Transverse colon (tissue), 4 donors: Measurements from ENCODE around the gene GPR45. TPM values are rescaled to one million over a fixed set of nuclear protein-coding genes. Genes with fewer than 3 reads are reported as not detected.

Source experiments
- DNase-seq: peaks from one replicate; pipeline ENCODE4 v3.0.0-alpha.2; 2019
- H3K27ac ChIP-seq, 4 donors: fragments of 200-600 bp; sonication (generic); 2 replicates each; pipeline ENCODE4 v1.5.1; 2016 to 2018; ENCODE audit warnings: inconsistent platforms in 4 of 4
- H3K27me3 ChIP-seq: fragments of 200-600 bp; sonication (generic); 2 replicates; pipeline ENCODE4 v1.5.1; 2017; ENCODE audit warnings: inconsistent platforms
- H3K36me3 ChIP-seq, 4 donors: fragments of 200-600 bp; sonication (generic); 2 replicates each; pipeline ENCODE4 v1.5.1; 2017 to 2019; ENCODE audit warnings: inconsistent platforms in 4 of 4
- H3K4me1 ChIP-seq, 4 donors: fragments of 200-600 bp; sonication (generic); 2 replicates each; pipeline ENCODE4 v1.5.1; 2017 to 2020; ENCODE audit warnings: inconsistent platforms in 4 of 4
- H3K4me3 ChIP-seq, 4 donors: fragments of 200-600 bp; sonication (generic); 1 replicate in 1 of 4; 2 replicates in 3 of 4; pipeline versions ENCODE4 v1.5.1 to v1.6.1; 2017 to 2019; ENCODE audit warnings: inconsistent platforms in 4 of 4
- H3K9me3 ChIP-seq, 2 donors: fragments of 200-600 bp; sonication (generic); 2 replicates each; pipeline ENCODE4 v1.5.1; 2017 to 2019; ENCODE audit warnings: inconsistent platforms in 2 of 2
- EP300 ChIP-seq: sonication (generic); formaldehyde crosslinking; IDR thresholded peaks from one replicate; pipeline ENCODE4 v1.6.1; 2017; ENCODE audit warnings: antibody characterized with exemption, low read depth
- POLR2A ChIP-seq: fragments of 450-650 bp; IDR thresholded peaks from one replicate; pipeline ENCODE4 v1.6.1; 2016; ENCODE audit warnings: antibody characterized with exemption, mild to moderate bottlenecking, moderate library complexity
- POLR2AphosphoS5 ChIP-seq, 3 donors: sonication (generic); formaldehyde crosslinking; IDR thresholded peaks; one replicate each; pipeline ENCODE4 v1.6.1; 2016; ENCODE audit warnings: antibody characterized with exemption in 3 of 3
- WGBS, 2 donors: methylation state at CpG; one replicate each; pipeline ENCODE4 v1.1.5; 2018; ENCODE audit warnings: low coverage in 1 of 2; 5-methylcytosine and 5-hydroxymethylcytosine counted together
- in situ Hi-C, 4 donors: fragments of 200-750 bp; cut with MboI; loops; one replicate each; pipeline versions ENCODE4 v1.15.0 to v1.15.1; 2017; ENCODE audit warnings: low sequenced_read_pairs in 3 of 4, low pct_ligation_motif_present in 1 of 4, low pct_unique_long_range_greater_than_20kb in 1 of 4
- intact Hi-C: fragments of 100-400 bp; cut with DNase I; formaldehyde crosslinking; loops from one replicate; pipeline ENCODE4 v1.15.1; 2023; ENCODE audit warnings: low total_unique reads
- total RNA-seq, 4 donors: library from RNA; depleted of rRNA; stranded (reverse); fragments of >200 nt; gene quantifications; one replicate each; pipeline ENCODE4 v1.1.0, GENCODE V29; 2016
- TF ChIP-seq, protein P1 (sequence below), 5 experiments: fragments of 200-600 bp in 3 of 5; fragments of 450-650 bp in 2 of 5; sonication (generic) in 3 of 5; IDR thresholded peaks; 1 replicate in 2 of 5; 2 replicates in 3 of 5; pipeline ENCODE4 v1.5.1; 2016 to 2017; ENCODE audit warnings: antibody characterized with exemption in 5 of 5, inconsistent platforms in 3 of 5, mild to moderate bottlenecking in 2 of 5, moderate library complexity in 1 of 5

GPR45 gene
- total RNA-seq, 4 donors from 2014 or later: not detected

DNA sequence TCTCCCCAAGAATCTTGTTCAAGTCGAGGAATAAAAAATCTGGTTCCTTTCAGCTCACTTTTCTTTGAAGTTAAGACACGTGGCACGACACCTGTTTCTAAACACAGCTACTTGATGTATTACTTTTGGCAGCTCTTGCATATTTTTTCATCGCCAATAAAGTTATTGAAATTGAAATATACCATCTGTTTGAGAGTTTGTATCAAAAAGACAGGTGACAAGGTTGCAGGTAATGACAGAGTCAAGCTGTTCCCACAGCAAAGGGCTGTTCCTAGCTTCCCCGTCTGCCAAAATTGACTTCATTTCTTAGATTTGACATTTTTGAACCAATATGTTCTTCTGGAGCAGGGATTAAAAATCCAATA lies 5.5 kb upstream of the GPR45 start:
- no peaks in the 10 kb centered on the region for H3K27me3 ChIP-seq
- H3K4me1 ChIP-seq: peaks cover 0 to 3% (median 0%) of the 10 kb centered on the region in 4 donors
- H3K36me3 ChIP-seq: no peaks in the 10 kb centered on the region
- no peak for DNase-seq
- H3K27ac ChIP-seq: no peak overlapping the region
- TF ChIP-seq, protein P1, sequence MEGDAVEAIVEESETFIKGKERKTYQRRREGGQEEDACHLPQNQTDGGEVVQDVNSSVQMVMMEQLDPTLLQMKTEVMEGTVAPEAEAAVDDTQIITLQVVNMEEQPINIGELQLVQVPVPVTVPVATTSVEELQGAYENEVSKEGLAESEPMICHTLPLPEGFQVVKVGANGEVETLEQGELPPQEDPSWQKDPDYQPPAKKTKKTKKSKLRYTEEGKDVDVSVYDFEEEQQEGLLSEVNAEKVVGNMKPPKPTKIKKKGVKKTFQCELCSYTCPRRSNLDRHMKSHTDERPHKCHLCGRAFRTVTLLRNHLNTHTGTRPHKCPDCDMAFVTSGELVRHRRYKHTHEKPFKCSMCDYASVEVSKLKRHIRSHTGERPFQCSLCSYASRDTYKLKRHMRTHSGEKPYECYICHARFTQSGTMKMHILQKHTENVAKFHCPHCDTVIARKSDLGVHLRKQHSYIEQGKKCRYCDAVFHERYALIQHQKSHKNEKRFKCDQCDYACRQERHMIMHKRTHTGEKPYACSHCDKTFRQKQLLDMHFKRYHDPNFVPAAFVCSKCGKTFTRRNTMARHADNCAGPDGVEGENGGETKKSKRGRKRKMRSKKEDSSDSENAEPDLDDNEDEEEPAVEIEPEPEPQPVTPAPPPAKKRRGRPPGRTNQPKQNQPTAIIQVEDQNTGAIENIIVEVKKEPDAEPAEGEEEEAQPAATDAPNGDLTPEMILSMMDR (IDR thresholded peaks at IDR 0.05): no peak
- TF ChIP-seq EP300 (no peak), POLR2A (no peak), POLR2AphosphoS5 (IDR thresholded peaks at IDR 0.05) (no peak)
- WGBS, 2 donors: 36 to 39% methylated on average over 5 of the region's 5 CpGs
- intact Hi-C loops: loop anchor here (5.0 kb wide), 1 partner anchor 119 kb away; no protein-coding TSS in a partner anchor
- in situ Hi-C loops: loop anchor here in 3 of 4 donors (5.0 to 10.0 kb wide), 2 partner anchors 121 to 124 kb away; no protein-coding TSS in a partner anchor
- H3K9me3 ChIP-seq: no peaks in the 10 kb centered on the region
- no peak overlapping the region for H3K4me3 ChIP-seq

DNA sequence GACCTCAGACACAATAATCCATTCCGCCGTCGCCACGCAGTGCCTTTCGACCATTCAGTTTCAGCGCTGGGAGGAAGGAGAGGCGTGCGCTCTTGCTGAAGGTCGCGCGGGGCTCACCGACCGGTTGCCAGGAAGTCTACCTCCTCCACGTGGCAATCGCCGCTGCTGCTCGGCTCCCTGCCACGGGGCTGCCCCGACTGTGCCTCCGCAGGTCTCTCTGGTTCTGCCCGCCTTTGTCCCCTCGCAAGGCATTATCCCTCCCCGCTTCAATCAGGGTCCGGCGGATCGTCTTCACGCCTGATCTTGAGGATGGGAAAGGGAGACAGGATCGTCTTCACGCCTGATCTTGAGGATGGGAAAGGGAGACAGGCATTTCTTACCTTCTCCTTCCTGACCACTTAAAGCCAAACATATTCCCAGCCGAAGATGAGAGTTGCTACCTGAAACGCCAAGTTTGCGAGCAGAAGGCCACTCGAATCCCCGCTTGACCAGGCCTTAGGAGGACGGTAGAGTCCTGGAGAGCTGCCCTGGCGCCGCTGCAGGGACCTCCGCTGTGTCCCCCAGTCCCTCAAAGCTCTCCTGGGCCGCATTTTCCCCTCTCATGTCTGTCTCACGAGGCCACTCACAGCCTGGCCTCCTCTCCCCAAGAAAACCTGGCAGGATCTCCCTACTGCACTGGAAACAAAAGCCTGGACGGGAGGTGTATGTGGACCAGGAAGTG lies 4.3 kb upstream of the GPR45 start:
- WGBS, 2 donors: 73 to 86% methylated on average over 19 to 41 of the region's 41 CpGs
- Histone ChIP-seq H3K4me1 (peaks cover 0 to 3% (median 0%) of the 10 kb centered on the region in 4 donors), H3K4me3 (no peak overlapping the region), H3K27ac (no peak overlapping the region), H3K36me3 (no peaks in the 10 kb centered on the region), H3K27me3 (no peaks in the 10 kb centered on the region), H3K9me3 (no peaks in the 10 kb centered on the region)
- intact Hi-C loops: loop anchor here (5.0 kb wide), 1 partner anchor 120 kb away; no protein-coding TSS in a partner anchor
- in situ Hi-C loops: loop anchor here in 3 of 4 donors (5.0 to 10.0 kb wide), 2 partner anchors 122 to 125 kb away; no protein-coding TSS in a partner anchor
- TF ChIP-seq, protein P1 (IDR thresholded peaks at IDR 0.05): no peak
- TF ChIP-seq POLR2A (no peak), EP300 (no peak), POLR2AphosphoS5 (IDR thresholded peaks at IDR 0.05) (no peak)
- DNase-seq: no peak

GRCh38 chr2:105238664-105239240 lies 2.8 kb upstream of the GPR45 start:
- Histone ChIP-seq H3K36me3 (no peaks in the 10 kb centered on the region), H3K27ac (no peak overlapping the region), H3K4me1 (peaks cover 0 to 3% (median 0%) of the 10 kb centered on the region in 4 donors), H3K9me3 (no peaks in the 10 kb centered on the region), H3K27me3 (no peaks in the 10 kb centered on the region), H3K4me3 (no peak overlapping the region)
- intact Hi-C loops: loop anchor here (5.0 kb wide), 1 partner anchor 121 kb away; no protein-coding TSS in a partner anchor
- no peak for TF ChIP-seq POLR2A
- no peak for TF ChIP-seq EP300
- TF ChIP-seq POLR2AphosphoS5 (IDR thresholded peaks at IDR 0.05): no peak
- TF ChIP-seq, protein P1 (IDR thresholded peaks at IDR 0.05): no peak
- 74 to 85% methylated on average over 4 to 14 of the region's 14 CpGs for WGBS, 2 donors
- DNase-seq: no peak
- in situ Hi-C loops: loop anchor here in 3 of 4 donors (5.0 to 10.0 kb wide), 2 partner anchors 124 to 126 kb away; no protein-coding TSS in a partner anchor

DNA sequence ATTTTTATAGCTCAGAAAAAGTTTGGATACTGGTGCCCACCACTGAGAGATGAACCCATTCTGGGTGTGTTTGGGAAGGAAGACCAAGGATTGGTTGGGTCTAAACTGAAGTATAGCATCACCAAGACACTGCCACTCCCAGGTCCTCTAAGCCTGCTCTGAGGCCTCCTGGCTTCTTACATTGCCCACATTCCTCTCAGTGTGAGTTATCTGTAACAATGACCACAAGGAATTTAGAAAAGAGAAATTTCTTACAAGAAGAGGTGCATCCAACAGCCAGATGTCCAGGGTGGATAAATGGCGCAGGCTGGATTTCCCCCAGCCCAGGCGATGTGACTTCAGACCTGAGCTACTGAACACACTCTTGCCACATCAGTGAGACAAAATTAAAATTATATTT lies 1.6 kb upstream of the GPR45 start:
- TF ChIP-seq POLR2A (no peak), EP300 (no peak)
- in situ Hi-C loops: loop anchor here (5.0 to 10.0 kb wide), 2 partner anchors 125 to 128 kb away; no protein-coding TSS in a partner anchor

More for the DNA sequence above, 1.6 kb upstream of the GPR45 start:
- no peaks in the 10 kb centered on the region for H3K36me3 ChIP-seq
- no peak for DNase-seq
- H3K4me1 ChIP-seq: peaks cover 0 to 3% (median 0%) of the 10 kb centered on the region in 4 donors
- no peak overlapping the region for H3K4me3 ChIP-seq
- intact Hi-C loops: loop anchor here (5.0 to 10.0 kb wide), 2 partner anchors 123 to 845 kb away; no protein-coding TSS in a partner anchor
- WGBS, 2 donors: 91 to 94% methylated on average over 2 of the region's 2 CpGs
- H3K27me3 ChIP-seq: no peaks in the 10 kb centered on the region
- H3K27ac ChIP-seq: no peak overlapping the region
- H3K9me3 ChIP-seq: no peaks in the 10 kb centered on the region
